HepG2 (cell line): ENCODE results near the gene SP3. TPM values are rescaled to one million over a fixed set of nuclear protein-coding genes. Genes with fewer than 3 reads are reported as not detected.
A peak's percentile ranks its signal among the peaks of the same experiment; 100 is the strongest.

Experiments
- ATAC-seq: fragments of 200-7000 bp; cut with Tn5 transposase; 3 replicates; pipeline ENCODE4 v1.9.1; 2020; ENCODE audit warnings: mild to moderate bottlenecking, moderate library complexity
- BruUV-seq: library from RNA; stranded (reverse); fragments of 400-500 nt; replicated peaks from 2 replicates; lab custom pipeline; 2021; lab: Mats Ljungman, UMichigan
- CTCF ChIA-PET: fragments of 300-600 bp; formaldehyde crosslinking; extraction: SDS; loops from one replicate; lab custom pipeline; 2021; ENCODE audit warnings: low total read pairs, inconsistent platforms, low intra/inter-chr PET ratio; lab: Yijun Ruan, JAX
- POLR2A ChIA-PET: fragments of 350-600 bp; sonication (Branson Sonifier 250); formaldehyde crosslinking; loops from one replicate; lab custom pipeline; 2020; ENCODE audit warnings: antibody characterized with exemption, inconsistent platforms; lab: Yijun Ruan, JAX
- DNase-seq: peaks from one replicate; pipeline ENCODE4 v3.0.0-alpha.2; 2015; ENCODE audit warnings: low spot score
- FAIRE-seq: peaks from 3 replicates; lab custom pipeline; 2011; peaks lifted over from hg19 to GRCh38; lab: Jason Lieb, UNC
- H2AFZ ChIP-seq: one replicate; pipeline ENCODE4 v1.6.1; 2011; ENCODE audit warnings: low read length, inconsistent platforms
- H3K27ac ChIP-seq: fragments of 300-600 bp; 3 replicates; pipeline ENCODE4 v1.8.0; 2011; ENCODE audit warnings: mixed run types, mild to moderate bottlenecking, mixed read lengths, low read length, inconsistent platforms; ENCODE audit not compliant: insufficient read depth; ENCODE audit errors: extremely low read length
- H3K27me3 ChIP-seq, 2 experiments: fragments of 200-600 bp in 1 of 2; 2 replicates in 1 of 2; 3 replicates in 1 of 2; pipeline versions ENCODE4 v1.6.0 to v1.8.0; 2011; ENCODE audit warnings: low read length in 2 of 2, mild to moderate bottlenecking in 2 of 2, moderate library complexity in 2 of 2, inconsistent platforms in 1 of 2; ENCODE audit not compliant: insufficient read depth in 2 of 2, control insufficient read depth in 1 of 2
- H3K36me3 ChIP-seq, 2 experiments: fragments of 200-600 bp in 1 of 2; replicated peaks in 1 of 2; 2 replicates in 1 of 2; 3 replicates in 1 of 2; pipeline versions ENCODE4 v1.5.1 to v1.8.0; 2011; ENCODE audit warnings: low read length in 2 of 2, inconsistent platforms in 1 of 2; ENCODE audit not compliant: insufficient read depth in 2 of 2, control insufficient read depth in 1 of 2
- H3K4me1 ChIP-seq: 2 replicates; pipeline ENCODE4 v1.5.1; 2012; ENCODE audit warnings: low read length, inconsistent platforms; ENCODE audit not compliant: insufficient read depth
- H3K4me2 ChIP-seq: 2 replicates; pipeline ENCODE4 v1.6.0; 2011; ENCODE audit warnings: low read depth, low read length, inconsistent platforms
- H3K4me3 ChIP-seq, 3 experiments: fragments of 200-600 bp in 1 of 3; sonication (generic), shearing (Covaris generic) in 1 of 3; replicated peaks in 1 of 3; 2 replicates each; pipeline ENCODE4 v1.5.1; 2011 to 2016; ENCODE audit warnings: low read length in 3 of 3, inconsistent platforms in 2 of 3, low read depth in 2 of 3, mild to moderate bottlenecking in 2 of 3, control low read depth in 1 of 3, mixed read lengths in 1 of 3; ENCODE audit not compliant: insufficient read depth in 1 of 3
- H3K79me2 ChIP-seq: one replicate; pipeline ENCODE4 v1.6.1; 2011; ENCODE audit warnings: low read length, inconsistent platforms; ENCODE audit not compliant: insufficient read depth
- H3K9ac ChIP-seq: 2 replicates; pipeline ENCODE4 v1.6.0; 2011; ENCODE audit warnings: mild to moderate bottlenecking, low read depth, low read length, inconsistent platforms; ENCODE audit not compliant: insufficient read depth
- H3K9me3 ChIP-seq: 2 replicates; pipeline ENCODE4 v1.5.1; 2012; ENCODE audit warnings: mild to moderate bottlenecking, low read length
- H4K20me1 ChIP-seq: 2 replicates; pipeline ENCODE4 v1.6.0; 2011; ENCODE audit warnings: inconsistent platforms, mild to moderate bottlenecking, low read length, moderate library complexity; ENCODE audit not compliant: insufficient read depth
- PITX1 ChIP-seq: sonication (generic); formaldehyde crosslinking; IDR thresholded peaks from 2 replicates; pipeline ENCODE4 v1.5.1; 2020; ENCODE audit warnings: mild to moderate bottlenecking, missing genetic modification reagents
- YY1 ChIP-seq: IDR thresholded peaks from 2 replicates; pipeline ENCODE4 v1.6.1; 2011; ENCODE audit warnings: low read length, low read depth, moderate library complexity, mild to moderate bottlenecking; ENCODE audit not compliant: insufficient read depth, insufficient replicate concordance
- ZNF17 ChIP-seq: sonication (generic); formaldehyde crosslinking; IDR thresholded peaks from 2 replicates; pipeline ENCODE4 v1.5.0; 2020; ENCODE audit warnings: mild to moderate bottlenecking, missing genetic modification reagents
- ZNF441 ChIP-seq: sonication (generic); formaldehyde crosslinking; IDR thresholded peaks from 2 replicates; pipeline ENCODE4 v1.7.0; 2021; ENCODE audit warnings: missing genetic modification reagents, borderline replicate concordance
- WGBS: methylation state at CpG from one replicate; pipeline ENCODE4 v1.1.6; 2017; ENCODE audit warnings: low lambda C conversion rate; 5-methylcytosine and 5-hydroxymethylcytosine counted together
- in situ Hi-C: cut with HindIII; loops from 2 replicates; pipeline ENCODE4 v1.10.0; 2017; ENCODE audit warnings: low pct_unique_long_range_greater_than_20kb; ENCODE audit not compliant: extremely low pct_ligation_motif_present
- intact Hi-C: fragments of 100-400 bp; cut with micrococcal nuclease; formaldehyde crosslinking; loops from one replicate; pipeline ENCODE4 v1.10.0; 2022; ENCODE audit not compliant: unreplicated experiment
- polyA plus RNA-seq, 8 experiments: library from polyadenylated mRNA; depleted of rRNA in 3 of 8; stranded (reverse) in 7 of 8; unstranded in 1 of 8; fragments of >200 nt; fragmentation: Illumina TruSeq in 4 of 8; extraction: Trizol in 4 of 8; gene quantifications; 2 replicates each; pipeline versions ENCODE4 v1.2.1 to v1.2.3, GENCODE V29; 2011 to 2016; ENCODE audit warnings: low read depth in 4 of 8, missing spikeins in 1 of 8, mixed read lengths in 1 of 8; ENCODE audit not compliant: insufficient read depth in 1 of 8
- total RNA-seq, 5 experiments: library from RNA; depleted of rRNA; stranded (reverse); fragments of >200 nt; fragmentation: Illumina TruSeq; extraction: Trizol; gene quantifications; 2 replicates each; pipeline ENCODE4 v1.2.3, GENCODE V29; 2016; ENCODE audit warnings: low read depth in 1 of 5
- TF ChIP-seq, protein P1 (sequence below): sonication (generic); formaldehyde crosslinking; IDR thresholded peaks from 2 replicates; pipeline ENCODE4 v1.9.0; 2021; ENCODE audit warnings: missing genetic modification reagents, mild to moderate bottlenecking, borderline replicate concordance
- TF ChIP-seq, protein P2 (sequence below): sonication (generic); formaldehyde crosslinking; IDR thresholded peaks from 2 replicates; pipeline ENCODE4 v1.8.1; 2023; ENCODE audit warnings: missing genetic modification reagents, inconsistent platforms, borderline replicate concordance

SP3 gene
- total and polyA plus RNA-seq, 2 of the 13 experiments (the other 11 are each of a cell fraction or from before 2014, with no cell fraction given) = 57.3 to 132 TPM

DNA sequence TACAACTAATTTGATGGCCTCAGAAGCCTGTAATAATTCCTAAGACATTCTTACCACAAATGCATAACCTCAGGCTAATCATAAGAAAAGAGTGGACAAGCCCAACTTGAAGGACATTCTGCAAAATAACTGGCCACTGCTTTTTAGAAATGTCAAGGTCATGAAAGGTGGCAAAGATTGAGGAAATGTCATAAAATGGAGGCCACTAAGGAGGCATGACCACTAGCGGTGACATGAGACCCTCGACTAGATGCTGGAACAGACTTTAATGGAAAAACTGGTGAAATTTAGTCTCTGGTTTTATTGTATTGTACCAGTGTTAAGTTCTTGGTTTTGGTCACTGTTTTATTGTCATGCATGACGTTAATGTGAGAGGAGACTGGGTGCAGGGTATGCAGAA is 78.6 kb downstream of the SP3 start:
- H3K79me2 ChIP-seq = no peaks in the 10 kb centered on the region
- H3K27me3 ChIP-seq = peaks cover 0 to 7% of the 10 kb centered on the region in 2 experiments; a peak in 2 of 5 replicates
- TF ChIP-seq ZNF17 (CRISPR knock-in tag) (no peak), YY1 (peak; percentile 34), ZNF441 (CRISPR knock-in tag) (no peak), PITX1 (no peak)
- TF ChIP-seq, protein P1, sequence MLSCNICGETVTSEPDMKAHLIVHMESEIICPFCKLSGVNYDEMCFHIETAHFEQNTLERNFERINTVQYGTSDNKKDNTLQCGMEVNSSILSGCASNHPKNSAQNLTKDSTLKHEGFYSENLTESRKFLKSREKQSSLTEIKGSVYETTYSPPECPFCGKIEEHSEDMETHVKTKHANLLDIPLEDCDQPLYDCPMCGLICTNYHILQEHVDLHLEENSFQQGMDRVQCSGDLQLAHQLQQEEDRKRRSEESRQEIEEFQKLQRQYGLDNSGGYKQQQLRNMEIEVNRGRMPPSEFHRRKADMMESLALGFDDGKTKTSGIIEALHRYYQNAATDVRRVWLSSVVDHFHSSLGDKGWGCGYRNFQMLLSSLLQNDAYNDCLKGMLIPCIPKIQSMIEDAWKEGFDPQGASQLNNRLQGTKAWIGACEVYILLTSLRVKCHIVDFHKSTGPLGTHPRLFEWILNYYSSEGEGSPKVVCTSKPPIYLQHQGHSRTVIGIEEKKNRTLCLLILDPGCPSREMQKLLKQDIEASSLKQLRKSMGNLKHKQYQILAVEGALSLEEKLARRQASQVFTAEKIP (CRISPR knock-in tag) = no peak
- TF ChIP-seq, protein P2, sequence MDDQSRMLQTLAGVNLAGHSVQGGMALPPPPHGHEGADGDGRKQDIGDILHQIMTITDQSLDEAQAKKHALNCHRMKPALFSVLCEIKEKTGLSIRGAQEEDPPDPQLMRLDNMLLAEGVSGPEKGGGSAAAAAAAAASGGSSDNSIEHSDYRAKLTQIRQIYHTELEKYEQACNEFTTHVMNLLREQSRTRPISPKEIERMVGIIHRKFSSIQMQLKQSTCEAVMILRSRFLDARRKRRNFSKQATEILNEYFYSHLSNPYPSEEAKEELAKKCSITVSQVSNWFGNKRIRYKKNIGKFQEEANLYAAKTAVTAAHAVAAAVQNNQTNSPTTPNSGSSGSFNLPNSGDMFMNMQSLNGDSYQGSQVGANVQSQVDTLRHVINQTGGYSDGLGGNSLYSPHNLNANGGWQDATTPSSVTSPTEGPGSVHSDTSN = no peak
- no peak for ATAC-seq
- H3K4me1 ChIP-seq = no peaks in the 10 kb centered on the region
- WGBS = 3% methylated on average over 3 of the region's 3 CpGs
- BruUV-seq = no TSS peak
- no peaks in the 10 kb centered on the region for H3K36me3 ChIP-seq
- CTCF ChIA-PET = no interaction called here
- no peak for FAIRE-seq
- in situ Hi-C loops (no loop called here), intact Hi-C loops (no loop called here)
- H4K20me1 ChIP-seq = no peaks in the 10 kb centered on the region
- no peak overlapping the region for H3K27ac ChIP-seq
- POLR2A ChIA-PET = no interaction called here
- H3K4me3 ChIP-seq = no peak overlapping the region
- H3K9ac ChIP-seq = no peak overlapping the region
- DNase-seq = no peak
- no peak overlapping the region for H2AFZ ChIP-seq
- no peak overlapping the region for H3K4me2 ChIP-seq
- H3K9me3 ChIP-seq = peaks cover 15% of the 10 kb centered on the region
